Omental fat pad (tissue), 4 donors: ENCODE results near the gene ATAD1. TPM values are rescaled to one million over a fixed set of nuclear protein-coding genes. Genes with fewer than 3 reads are reported as not detected.
"Not testable (repeated sequence)": the region's sequence is repeated elsewhere in the genome, so short reads cannot be mapped to it uniquely, and the experiment has no call there.

Source experiments
- ATAC-seq: fragments of 150-250 bp; one replicate; pipeline ENCODE4 v1.9.1; 2016; ENCODE audit warnings: mild to moderate bottlenecking, moderate library complexity; ENCODE audit not compliant: low FRiP score
- DNase-seq: peaks from one replicate; pipeline ENCODE4 v3.0.0-alpha.2; 2019; ENCODE audit warnings: low spot score
- total RNA-seq, 4 donors: library from RNA; depleted of rRNA; stranded (reverse); fragments of >200 nt; gene quantifications; one replicate each; pipeline ENCODE4 v1.1.0, GENCODE V29; 2016
- TF ChIP-seq, protein P1 (sequence below), 3 donors: fragments of 450-650 bp; IDR thresholded peaks; one replicate each; pipeline ENCODE4 v1.5.1; 2016 to 2017; ENCODE audit warnings: antibody characterized with exemption in 3 of 3, mild to moderate bottlenecking in 3 of 3, moderate library complexity in 2 of 3

ATAD1 gene
- total RNA-seq, 4 donors from 2014 or later = 29.4 to 34.2 (median 31.5) TPM

DNA sequence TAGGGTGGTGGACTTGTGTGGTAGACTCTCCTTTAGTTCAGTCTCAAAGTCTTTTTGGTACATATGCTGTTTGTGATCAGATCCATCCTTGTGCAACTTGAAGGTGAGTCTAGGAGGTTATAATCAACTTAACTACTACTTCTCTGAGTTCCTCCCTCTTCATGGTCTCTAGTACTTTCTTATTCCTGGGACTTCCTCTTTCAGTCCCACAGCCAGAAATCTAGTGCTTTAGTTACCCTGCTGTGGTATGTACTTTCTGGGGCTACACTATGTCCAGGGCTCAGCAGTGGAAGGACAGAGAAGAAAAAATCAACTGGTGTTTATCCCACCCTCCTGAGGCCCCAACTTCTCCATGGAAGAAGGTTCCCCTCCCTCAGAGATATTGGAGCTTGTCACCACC is 19.4 kb upstream of the ATAD1 start:
- TF ChIP-seq, protein P1, sequence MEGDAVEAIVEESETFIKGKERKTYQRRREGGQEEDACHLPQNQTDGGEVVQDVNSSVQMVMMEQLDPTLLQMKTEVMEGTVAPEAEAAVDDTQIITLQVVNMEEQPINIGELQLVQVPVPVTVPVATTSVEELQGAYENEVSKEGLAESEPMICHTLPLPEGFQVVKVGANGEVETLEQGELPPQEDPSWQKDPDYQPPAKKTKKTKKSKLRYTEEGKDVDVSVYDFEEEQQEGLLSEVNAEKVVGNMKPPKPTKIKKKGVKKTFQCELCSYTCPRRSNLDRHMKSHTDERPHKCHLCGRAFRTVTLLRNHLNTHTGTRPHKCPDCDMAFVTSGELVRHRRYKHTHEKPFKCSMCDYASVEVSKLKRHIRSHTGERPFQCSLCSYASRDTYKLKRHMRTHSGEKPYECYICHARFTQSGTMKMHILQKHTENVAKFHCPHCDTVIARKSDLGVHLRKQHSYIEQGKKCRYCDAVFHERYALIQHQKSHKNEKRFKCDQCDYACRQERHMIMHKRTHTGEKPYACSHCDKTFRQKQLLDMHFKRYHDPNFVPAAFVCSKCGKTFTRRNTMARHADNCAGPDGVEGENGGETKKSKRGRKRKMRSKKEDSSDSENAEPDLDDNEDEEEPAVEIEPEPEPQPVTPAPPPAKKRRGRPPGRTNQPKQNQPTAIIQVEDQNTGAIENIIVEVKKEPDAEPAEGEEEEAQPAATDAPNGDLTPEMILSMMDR (IDR thresholded peaks at IDR 0.05) = no peak
- ATAC-seq = no peak

DNA sequence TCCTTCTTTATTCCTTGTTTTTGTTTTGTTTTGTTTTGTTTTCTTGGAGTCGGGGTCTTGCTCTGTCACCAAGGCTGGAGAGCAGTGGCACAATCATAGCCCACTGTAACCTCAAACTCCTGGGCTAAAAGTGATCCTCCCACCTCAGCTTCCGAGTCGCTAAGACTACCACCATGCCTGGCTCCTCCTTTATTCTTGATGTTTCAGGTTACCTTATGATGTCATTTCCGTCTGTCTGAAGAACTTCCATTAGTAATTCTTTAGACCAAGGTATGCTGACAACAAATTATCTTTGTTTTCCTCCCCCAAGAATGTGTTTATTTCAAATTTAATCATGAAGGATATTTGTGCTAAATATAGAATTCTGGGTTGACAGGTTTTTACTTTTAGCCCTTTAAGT is 18.1 kb upstream of the ATAD1 start:
- TF ChIP-seq, protein P1 (IDR thresholded peaks at IDR 0.05) = no peak
- no peak for DNase-seq

More for the DNA sequence above, 19.4 kb upstream of the ATAD1 start:
- DNase-seq = no peak

DNA sequence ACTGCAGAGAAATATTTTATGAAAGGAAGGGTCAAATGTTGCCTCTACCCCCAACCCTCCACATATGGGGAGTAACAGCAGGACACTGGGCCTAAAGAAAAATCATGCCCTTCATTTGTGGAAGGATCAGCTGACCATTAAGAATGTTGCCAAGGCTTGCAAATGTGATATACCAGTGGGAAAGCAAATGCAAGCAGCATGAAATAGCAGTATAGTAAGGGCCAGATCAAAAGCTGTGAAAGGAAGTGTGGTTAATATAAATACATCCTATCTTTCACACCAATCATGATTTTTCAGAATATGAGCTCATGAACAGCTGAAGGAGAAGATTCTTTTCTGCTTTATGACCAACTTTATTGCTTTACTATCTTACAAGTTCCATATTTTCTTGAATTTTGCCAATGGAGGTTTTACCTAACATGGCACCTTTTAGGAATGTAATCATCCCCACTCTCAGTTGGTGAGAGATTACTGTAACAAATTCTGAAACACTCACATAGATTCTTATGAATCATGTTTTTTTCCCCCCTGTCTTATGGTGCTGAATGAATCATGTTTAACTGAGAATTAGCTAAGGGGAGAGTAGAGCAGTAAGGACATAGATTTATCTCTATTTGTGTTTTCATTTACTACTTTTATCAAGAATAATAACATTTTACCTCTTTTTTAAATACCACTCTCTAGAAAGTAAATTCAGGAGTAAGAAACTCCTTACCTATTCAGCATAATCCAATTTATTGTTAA is 12.1 kb upstream of the ATAD1 start:
- ATAC-seq = no peak
- DNase-seq = no peak
- TF ChIP-seq, protein P1 (IDR thresholded peaks at IDR 0.05) = no peak

More for the DNA sequence above, 18.1 kb upstream of the ATAD1 start:
- no peak for ATAC-seq

DNA sequence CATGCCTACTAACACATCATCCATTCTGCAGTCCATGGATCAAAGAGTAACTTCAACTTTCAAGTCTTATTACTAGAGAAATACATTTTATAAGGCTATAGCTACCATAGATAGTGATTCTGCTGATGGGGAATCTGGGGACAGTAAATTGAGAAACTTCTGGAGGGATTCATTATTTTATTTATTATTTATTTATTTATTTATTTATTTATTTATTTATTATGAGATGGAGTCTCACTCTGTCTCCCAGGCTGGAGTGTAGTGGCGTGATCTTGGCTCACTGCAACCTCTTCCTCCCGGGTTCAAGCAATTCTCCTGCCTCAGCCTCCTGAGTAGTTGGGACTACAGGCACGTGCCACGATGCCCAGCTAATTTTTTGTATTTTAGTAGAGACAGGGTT is 11.0 kb upstream of the ATAD1 start:
- not testable (repeated sequence) for DNase-seq, ATAC-seq

DNA sequence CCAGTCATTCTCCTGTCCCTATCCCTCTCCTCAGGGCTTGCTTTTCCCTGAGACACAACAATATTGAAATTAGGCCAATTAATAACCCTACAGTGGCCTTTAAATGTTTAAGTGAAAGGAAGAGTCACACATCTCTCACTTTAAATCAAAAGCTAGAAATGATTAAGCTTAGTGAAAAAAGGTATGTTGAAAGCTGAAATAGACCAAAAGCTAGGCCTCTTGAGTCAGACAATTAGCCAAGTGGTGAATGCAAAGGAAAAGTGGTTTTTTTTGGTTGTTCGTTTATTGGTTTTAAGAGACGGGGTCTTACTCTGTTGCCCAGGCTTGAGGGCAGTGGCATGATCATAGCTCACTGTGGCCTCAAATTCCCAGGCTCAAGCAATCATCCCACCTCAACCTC is 9.7 kb upstream of the ATAD1 start:
- no peak for ATAC-seq
- DNase-seq = no peak
- TF ChIP-seq, protein P1 (IDR thresholded peaks at IDR 0.05) = no peak

DNA sequence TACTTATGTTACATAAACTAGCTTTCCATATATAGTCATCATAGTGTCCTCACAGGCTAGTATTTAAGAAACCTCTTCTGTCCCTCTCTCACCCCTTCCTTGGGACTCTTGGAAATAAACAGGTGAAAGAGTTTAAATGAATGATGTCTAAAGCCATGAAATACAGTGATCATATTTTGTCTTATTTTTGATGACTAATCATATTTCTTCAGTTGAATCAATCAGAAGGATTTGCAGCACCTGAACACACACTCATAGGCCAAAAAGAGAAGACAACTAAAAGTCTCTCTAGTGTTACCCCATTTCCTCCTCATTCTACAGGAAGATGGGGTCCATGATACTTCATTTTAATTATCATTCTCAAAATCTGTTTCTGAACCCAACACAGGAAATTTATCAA is 8.6 kb upstream of the ATAD1 start:
- TF ChIP-seq, protein P1 (IDR thresholded peaks at IDR 0.05) = no peak
- ATAC-seq = no peak
- DNase-seq = no peak

DNA sequence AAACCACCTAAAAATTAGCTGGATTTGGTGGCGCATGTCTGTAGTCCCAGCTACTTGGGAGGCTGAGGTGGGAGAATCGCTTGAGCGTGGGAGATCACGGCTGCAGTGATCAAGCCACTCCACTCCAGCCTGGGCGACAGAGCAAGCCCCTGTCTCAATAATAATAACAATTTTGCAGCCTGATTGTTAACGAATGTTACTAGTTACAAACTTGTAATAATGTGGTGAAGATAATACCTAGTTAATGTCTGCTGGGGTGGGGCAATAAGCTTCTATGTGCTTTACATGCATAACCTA is 1.2 kb upstream of the ATAD1 start:
- no peak for DNase-seq
- ATAC-seq = no peak

More for the DNA sequence above, 1.2 kb upstream of the ATAD1 start:
- TF ChIP-seq, protein P1 (IDR thresholded peaks at IDR 0.05) = no peak
